ENCODE results near the gene C16orf74. TPM values are rescaled to one million over a fixed set of nuclear protein-coding genes. Genes with fewer than 3 reads are reported as not detected.

Gene C16orf74
- 0.81 and 12.0 TPM in 2 replicates for total RNA-seq (ENCODE audit: low replicate concordance)

DNA sequence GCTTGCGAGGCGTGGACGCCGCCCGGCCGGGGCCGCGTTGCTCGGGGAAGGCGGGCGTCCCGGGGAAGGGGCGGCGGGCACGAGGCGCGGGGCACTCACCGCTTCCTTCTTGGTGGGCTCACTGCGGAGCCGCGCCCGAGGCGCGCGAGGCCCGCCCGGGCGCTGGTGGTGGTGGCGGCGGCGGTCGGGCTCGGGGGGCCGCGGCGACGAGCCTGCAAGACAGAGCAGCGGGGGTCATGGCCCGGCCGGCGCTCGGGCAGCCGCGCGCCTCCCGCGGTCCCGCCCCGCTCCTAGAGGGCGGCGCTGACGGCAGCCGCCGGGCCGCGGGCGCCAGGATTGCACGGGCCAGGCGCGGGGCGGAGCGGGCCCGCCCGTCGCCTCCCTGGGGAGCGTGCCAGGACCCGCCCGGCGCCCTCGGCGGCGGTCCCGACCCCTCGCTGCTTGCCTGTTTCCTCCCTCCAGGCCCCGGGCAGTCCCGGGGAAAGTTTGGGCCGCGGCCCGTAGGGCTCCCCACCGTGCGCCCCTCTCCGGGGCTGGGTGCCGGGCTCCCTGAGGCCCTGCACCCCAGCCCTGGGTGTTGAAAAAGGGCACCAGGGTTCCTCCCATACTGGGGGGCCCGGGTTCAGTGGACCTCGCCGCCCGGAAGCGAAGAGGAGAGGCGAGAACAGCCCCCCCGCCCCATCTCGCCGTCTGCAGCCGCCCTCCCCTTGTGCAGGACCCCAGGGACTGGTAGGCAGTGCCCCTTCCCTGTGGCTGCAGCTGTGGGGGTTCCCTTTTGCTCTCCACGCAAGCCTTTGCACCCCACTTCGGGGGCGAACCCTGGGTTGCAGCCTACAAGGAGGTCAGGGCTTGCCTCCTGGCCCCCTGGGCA lies at the start of gene C16orf74:
TSS of gene C16orf74 (minus strand) at position 270 of the 871 bp plus-strand sequence. CDS start 15,879 bp downstream, outside the sequence.
- no peak for TF ChIP-seq CTCF (IDR thresholded peaks at IDR 0.05; ENCODE audit: insufficient read depth, low read length)
- peak within 1 kb of the TSS; percentile 69 for H3K4me3 ChIP-seq (ENCODE audit: low read depth, low read length)
- DNase-seq (ENCODE audit: low read depth), result peak; percentile 41

DNA sequence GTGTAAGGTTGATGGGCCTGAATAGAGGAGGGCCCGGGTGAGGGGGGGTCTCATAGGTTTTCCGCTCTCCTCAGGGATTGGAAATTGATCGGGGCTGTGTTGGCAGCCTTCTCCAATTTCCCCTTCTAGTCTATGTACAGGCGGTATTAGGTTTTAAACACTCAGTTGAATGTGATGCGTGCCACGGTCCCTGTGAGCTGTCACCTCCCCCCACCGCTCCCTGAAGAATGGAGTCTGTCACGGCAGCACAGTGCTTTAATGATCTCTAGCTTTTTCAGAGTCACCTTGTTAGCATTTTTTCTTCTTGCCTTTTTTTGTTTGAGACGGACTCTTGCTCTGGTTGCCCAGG lies 49.4 kb upstream of the C16orf74 start:
- peak overlapping the region; percentile 95 for H3K4me3 ChIP-seq (ENCODE audit: low read depth, low read length)
- peak; percentile 6 for DNase-seq (ENCODE audit: low read depth)
- TF ChIP-seq CTCF (IDR thresholded peaks at IDR 0.05; ENCODE audit: insufficient read depth, low read length), result no peak

DNA sequence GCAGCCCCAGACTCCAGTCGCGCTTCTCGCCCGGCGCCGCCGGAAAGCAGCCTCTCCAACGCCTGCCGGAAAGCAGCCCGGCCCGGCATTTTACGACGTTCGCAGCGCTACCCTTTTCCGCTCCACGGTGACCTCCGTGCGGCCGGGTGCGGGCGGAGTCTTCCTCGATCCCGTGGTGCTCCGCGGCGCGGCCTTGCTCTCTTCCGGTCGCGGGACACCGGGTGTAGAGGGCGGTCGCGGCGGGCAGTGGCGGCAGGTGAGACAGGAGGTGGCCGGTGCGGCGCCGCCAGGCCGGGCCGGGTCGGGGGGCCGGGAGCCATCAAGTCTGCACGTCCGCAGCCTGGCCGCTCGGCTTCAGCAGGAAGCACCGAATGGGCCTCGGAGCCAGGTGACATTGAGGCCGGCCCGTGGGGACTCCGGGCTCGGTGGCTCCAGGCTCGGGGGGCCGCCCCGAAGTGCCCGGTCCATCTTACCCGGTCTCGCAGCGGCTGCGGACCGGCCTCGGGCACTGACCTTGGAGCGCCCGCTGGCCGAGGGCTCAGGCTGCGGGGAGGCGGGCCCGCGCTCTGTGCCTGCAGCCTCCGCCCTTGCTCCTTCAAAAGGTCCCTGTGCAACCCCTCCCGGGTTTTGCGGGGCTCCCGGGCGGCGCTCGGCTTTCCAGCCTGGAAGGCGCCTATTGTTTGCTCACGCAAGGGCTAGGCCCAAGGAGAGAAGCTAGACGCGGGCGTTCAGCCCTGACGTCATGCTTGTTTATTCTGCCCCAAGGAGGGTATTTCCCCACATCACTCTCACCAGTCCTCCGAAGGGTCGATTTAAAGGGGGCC lies 48.8 kb upstream of the C16orf74 start, which contains the start of the genes COX4I1 and EMC8:
TSS of gene COX4I1 (plus strand) at position 199 of the 824 bp plus-strand sequence. CDS start 1,511 bp downstream, outside the sequence.
TSS of gene EMC8 (minus strand) at position 48 of the 824 bp plus-strand sequence. CDS start 249 bp downstream, outside the sequence.
- H3K4me3 ChIP-seq (ENCODE audit: low read depth, low read length), result peak within 1 kb of the TSS; percentile 95
- TF ChIP-seq CTCF (IDR thresholded peaks at IDR 0.05; ENCODE audit: insufficient read depth, low read length), result no peak

DNA sequence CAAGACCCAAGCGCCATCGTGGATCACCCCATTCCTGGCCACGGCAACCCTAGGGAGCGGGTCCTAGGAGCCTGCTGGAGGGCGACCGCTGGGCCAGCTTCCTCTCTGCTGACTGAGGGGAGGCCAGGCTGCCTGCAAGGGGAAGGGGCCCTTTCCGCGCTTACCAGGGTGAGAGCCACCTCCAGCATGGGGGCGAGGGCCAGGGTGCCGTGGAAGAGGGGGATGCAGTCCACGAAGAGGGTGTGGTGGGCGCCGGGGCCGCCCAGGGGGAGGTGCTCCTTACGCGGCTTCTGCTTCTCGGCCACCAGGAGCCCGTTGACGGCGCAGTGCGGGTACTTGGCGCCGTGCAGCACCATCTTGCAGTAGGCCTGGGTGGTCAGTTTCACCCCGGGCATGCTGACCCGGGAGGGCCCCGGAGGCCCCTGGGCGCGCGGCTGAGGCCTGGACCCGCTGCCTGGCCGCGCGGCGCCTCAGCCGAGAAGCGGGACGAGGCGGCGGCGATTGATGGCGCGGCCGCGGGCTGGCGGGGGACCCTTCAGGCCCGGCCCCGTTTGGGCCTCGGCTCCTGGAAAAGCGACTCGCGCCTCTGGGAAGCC lies 48.1 kb upstream of the C16orf74 start:
- peak; percentile 8 for DNase-seq (ENCODE audit: low read depth)
- TF ChIP-seq CTCF (IDR thresholded peaks at IDR 0.05; ENCODE audit: insufficient read depth, low read length), result peak; percentile 13
- peak overlapping the region; percentile 95 for H3K4me3 ChIP-seq (ENCODE audit: low read depth, low read length)

More for the DNA sequence above, 48.8 kb upstream of the C16orf74 start, which contains the start of the genes COX4I1 and EMC8:
- peak; percentile 93 for DNase-seq (ENCODE audit: low read depth)

- peak; percentile 4 for DNase-seq (ENCODE audit: low read depth)
- H3K4me3 ChIP-seq (ENCODE audit: low read depth, low read length), result peak overlapping the region; percentile 95
- no peak for TF ChIP-seq CTCF (IDR thresholded peaks at IDR 0.05; ENCODE audit: insufficient read depth, low read length)
Measured at GRCh38 chr16:85798283-85798776, 47.4 kb upstream of the C16orf74 start.

DNA sequence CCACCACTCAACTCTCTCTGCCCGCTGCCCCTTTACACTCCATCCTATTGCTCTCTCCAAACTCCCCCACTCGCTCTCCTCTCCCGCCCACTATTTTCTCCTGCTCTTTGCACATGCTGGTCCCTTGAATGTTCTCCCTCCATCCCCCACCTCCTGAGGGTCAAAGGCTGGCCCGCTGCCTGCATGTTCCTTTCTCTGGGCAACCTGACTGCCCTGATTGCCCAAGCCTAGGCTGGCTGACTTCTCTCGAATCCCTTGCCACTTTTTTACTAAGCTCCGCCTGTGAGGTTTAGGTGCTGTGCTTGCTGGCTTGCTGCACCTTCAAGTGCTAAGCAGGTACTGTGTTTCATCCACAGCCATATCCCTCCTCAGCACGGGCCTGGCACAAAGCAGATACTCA lies 45.7 kb upstream of the C16orf74 start:
- DNase-seq (ENCODE audit: low read depth), result no peak
- no peak for TF ChIP-seq CTCF (IDR thresholded peaks at IDR 0.05; ENCODE audit: insufficient read depth, low read length)
- H3K4me3 ChIP-seq (ENCODE audit: low read depth, low read length), result no peak overlapping the region
